PC-3 (cell line): ENCODE results near the gene MKKS. TPM values are rescaled to one million over a fixed set of nuclear protein-coding genes. Genes with fewer than 3 reads are reported as not detected.

ENCODE experiments used
- ATAC-seq: fragments of 200-7000 bp; cut with Tn5 transposase; 2 replicates; pipeline ENCODE4 v1.9.1; 2020; ENCODE audit warnings: mild to moderate bottlenecking, moderate library complexity
- BruUV-seq: library from RNA; stranded (reverse); fragments of 400-500 nt; replicated peaks from 2 replicates; lab custom pipeline; 2021; lab: Mats Ljungman, UMichigan
- CTCF ChIA-PET: fragments of 300-600 bp; sonication (Branson Sonifier 250); formaldehyde crosslinking; loops from one replicate; lab custom pipeline; 2022; ENCODE audit warnings: antibody characterized with exemption; lab: Charles Lee
- POLR2A ChIA-PET: fragments of 300-600 bp; sonication (Branson Sonifier 250); formaldehyde crosslinking; loops from one replicate; lab custom pipeline; 2022; ENCODE audit warnings: antibody characterized with exemption; ENCODE audit not compliant: unreplicated experiment; lab: Charles Lee
- DNase-seq: peaks from one replicate; pipeline ENCODE4 v3.0.0-alpha.2; 2015
- H2AFZ ChIP-seq: fragments of 300-600 bp; sonication (generic); 2 replicates; pipeline ENCODE4 v1.6.0; 2016; ENCODE audit warnings: antibody characterized with exemption, low read length
- H3F3A ChIP-seq: fragments of 300-600 bp; sonication (generic); one replicate; pipeline ENCODE4 v1.6.0; 2017; ENCODE audit warnings: antibody characterized with exemption, low read length, control low read depth, mild to moderate bottlenecking; ENCODE audit not compliant: unreplicated experiment
- H3K27ac ChIP-seq: fragments of 300-600 bp; sonication (generic); 2 replicates; pipeline ENCODE4 v1.5.1; 2016; ENCODE audit warnings: mild to moderate bottlenecking, low read length
- H3K27me3 ChIP-seq: fragments of 300-600 bp; sonication (generic); 2 replicates; pipeline ENCODE4 v1.6.1; 2016; ENCODE audit warnings: low read length, mixed read lengths
- H3K36me3 ChIP-seq: fragments of 300-600 bp; sonication (generic); 2 replicates; pipeline ENCODE4 v1.6.1; 2016; ENCODE audit warnings: low read depth, mixed run types, low read length, mixed read lengths
- H3K4me1 ChIP-seq: fragments of 300-600 bp; sonication (generic); 2 replicates; pipeline ENCODE4 v1.5.1; 2016; ENCODE audit warnings: low read length; ENCODE audit not compliant: insufficient read depth
- H3K4me2 ChIP-seq: fragments of 300-600 bp; sonication (generic); 2 replicates; pipeline ENCODE4 v1.6.0; 2016; ENCODE audit warnings: low read length
- H3K4me3 ChIP-seq: fragments of 300-600 bp; sonication (generic); 2 replicates; pipeline ENCODE4 v1.5.1; 2016; ENCODE audit warnings: mild to moderate bottlenecking, low read length, mixed read lengths
- H3K79me2 ChIP-seq: fragments of 300-600 bp; sonication (generic); 2 replicates; pipeline ENCODE4 v1.6.1; 2017; ENCODE audit warnings: low read length, mixed read lengths
- H3K9ac ChIP-seq: fragments of 300-600 bp; sonication (generic); 2 replicates; pipeline ENCODE4 v1.6.0; 2016; ENCODE audit warnings: mild to moderate bottlenecking, low read length
- H3K9me2 ChIP-seq: fragments of 300-600 bp; sonication (generic); replicated peaks from 2 replicates; pipeline ENCODE4 v1.6.1; 2016; ENCODE audit warnings: mixed run types, low read length, mixed read lengths
- H3K9me3 ChIP-seq: fragments of 300-600 bp; sonication (generic); 2 replicates; pipeline ENCODE4 v1.6.1; 2016; ENCODE audit warnings: low read length, mixed read lengths
- H4K20me1 ChIP-seq: fragments of 300-600 bp; sonication (generic); 2 replicates; pipeline ENCODE4 v1.6.1; 2016; ENCODE audit warnings: low read length, mixed read lengths
- CTCF ChIP-seq: fragments of 300-600 bp; sonication (generic); conservative IDR thresholded peaks from 2 replicates; pipeline ENCODE4 v1.5.1; 2017; ENCODE audit warnings: antibody characterized with exemption, low read depth, mild to moderate bottlenecking, low read length
- EZH2 ChIP-seq: fragments of 300-600 bp; sonication (generic); IDR thresholded peaks from one replicate; pipeline ENCODE4 v1.6.1; 2017; ENCODE audit warnings: antibody characterized with exemption, mild to moderate bottlenecking, low read length; ENCODE audit not compliant: unreplicated experiment
- EZH2phosphoT487 ChIP-seq: fragments of 300-600 bp; sonication (generic); IDR thresholded peaks from 2 replicates; pipeline ENCODE4 v1.6.1; 2018; ENCODE audit warnings: mild to moderate bottlenecking, antibody characterized with exemption, low read length, borderline replicate concordance
- intact Hi-C: fragments of 100-400 bp; cut with micrococcal nuclease; formaldehyde crosslinking; loops from 2 replicates; pipeline ENCODE4 v1.9.0; 2023
- total RNA-seq: library from RNA; depleted of rRNA; stranded (reverse); fragments of >200 nt; gene quantifications from 2 replicates; pipeline ENCODE4 v1.2.3, GENCODE V29; 2014

MKKS gene
- total RNA-seq, 1 experiment from 2014 or later: 13.6 TPM

- H3K4me2 ChIP-seq: no peak overlapping the region
- no peaks in the 10 kb centered on the region for H4K20me1 ChIP-seq
- H3K36me3 ChIP-seq: no peaks in the 10 kb centered on the region
- intact Hi-C loops: no loop called here
- H3K79me2 ChIP-seq: no peaks in the 10 kb centered on the region
- H3K9me3 ChIP-seq: no peaks in the 10 kb centered on the region
- no peak overlapping the region for H3K27ac ChIP-seq
- no peaks in the 10 kb centered on the region for H3K4me1 ChIP-seq
- no peaks in the 10 kb centered on the region for H3K9me2 ChIP-seq
- DNase-seq: no peak
- CTCF ChIA-PET: no interaction called here
- H2AFZ ChIP-seq: no peak overlapping the region
- POLR2A ChIA-PET: no interaction called here
- ATAC-seq: no peak
- no peak overlapping the region for H3K9ac ChIP-seq
- no TSS peak for BruUV-seq
- H3K4me3 ChIP-seq: no peak overlapping the region
- no peaks in the 10 kb centered on the region for H3F3A ChIP-seq
- H3K27me3 ChIP-seq: peaks cover 12% of the 10 kb centered on the region; the same call in 1 of the 2 replicates
- no peak for TF ChIP-seq EZH2
- no peak for TF ChIP-seq CTCF
- no peak for TF ChIP-seq EZH2phosphoT487
Measured at GRCh38 chr20:10390709-10391108, 43.3 kb downstream of the MKKS start.

- intact Hi-C loops: no loop called here
- Histone ChIP-seq H3K27ac (no peak overlapping the region), H3K4me2 (no peak overlapping the region), H4K20me1 (no peaks in the 10 kb centered on the region), H3K79me2 (no peaks in the 10 kb centered on the region), H3K36me3 (no peaks in the 10 kb centered on the region), H2AFZ (no peak overlapping the region), H3K9me3 (no peaks in the 10 kb centered on the region), H3K4me3 (no peak overlapping the region), H3K9me2 (no peaks in the 10 kb centered on the region), H3F3A (no peaks in the 10 kb centered on the region), H3K4me1 (no peaks in the 10 kb centered on the region), H3K9ac (no peak overlapping the region), H3K27me3 (peaks cover 12% of the 10 kb centered on the region; the same call in 1 of the 2 replicates)
- CTCF ChIA-PET: interaction anchor here (0.6 kb wide), 1 partner anchor 45 kb away, joined by 3 read pairs; the partner anchor contains the start of gene MKKS
- no TSS peak for BruUV-seq
- TF ChIP-seq CTCF: no peak
- TF ChIP-seq EZH2phosphoT487: no peak
- TF ChIP-seq EZH2: no peak
- ATAC-seq (no peak), DNase-seq (no peak)
- POLR2A ChIA-PET: no interaction called here
Measured at GRCh38 chr20:10388597-10388996, 45.4 kb downstream of the MKKS start.

- POLR2A ChIA-PET: no interaction called here
Measured at GRCh38 chr20:10387686-10388085, 46.3 kb downstream of the MKKS start.

More at GRCh38 chr20:10387686-10388085, 46.3 kb downstream of the MKKS start:
- no peaks in the 10 kb centered on the region for H3K79me2 ChIP-seq
- no peak overlapping the region for H3K4me3 ChIP-seq
- DNase-seq: no peak
- CTCF ChIA-PET: no interaction called here
- H2AFZ ChIP-seq: no peak overlapping the region
- H3K9ac ChIP-seq: no peak overlapping the region
- H4K20me1 ChIP-seq: no peaks in the 10 kb centered on the region
- H3K9me2 ChIP-seq: no peaks in the 10 kb centered on the region
- H3K9me3 ChIP-seq: no peaks in the 10 kb centered on the region
- no peak for ATAC-seq
- no peak overlapping the region for H3K27ac ChIP-seq
- H3K27me3 ChIP-seq: peaks cover 12% of the 10 kb centered on the region; the same call in 1 of the 2 replicates
- intact Hi-C loops: no loop called here
- no peak overlapping the region for H3K4me2 ChIP-seq
- TF ChIP-seq CTCF (no peak), EZH2phosphoT487 (no peak), EZH2 (no peak)
- BruUV-seq: no TSS peak
- no peaks in the 10 kb centered on the region for H3K4me1 ChIP-seq
- no peaks in the 10 kb centered on the region for H3F3A ChIP-seq
- no peaks in the 10 kb centered on the region for H3K36me3 ChIP-seq
